B cell (primary cell): Measurements from ENCODE around the gene SINHCAF. TPM values are rescaled to one million over a fixed set of nuclear protein-coding genes. Genes with fewer than 3 reads are reported as not detected.

Experiments used
- ATAC-seq: fragments of 200-7000 bp; cut with Tn5 transposase; one replicate; pipeline ENCODE4 v1.10.0; 2021; ENCODE audit warnings: low read depth, mild to moderate bottlenecking, moderate number of reproducible peaks, moderate library complexity
- CTCF ChIA-PET: fragments of 350-600 bp; sonication (Branson Sonifier 250); formaldehyde crosslinking; loops from one replicate; lab custom pipeline; 2021; ENCODE audit warnings: antibody characterized with exemption, inconsistent platforms; lab: Charles Lee
- POLR2A ChIA-PET: fragments of 350-600 bp; sonication (Branson Sonifier 250); formaldehyde crosslinking; loops from one replicate; lab custom pipeline; 2021; ENCODE audit warnings: antibody characterized with exemption; lab: Charles Lee
- DNase-seq: peaks from one replicate; pipeline ENCODE4 v3.0.0; 2013
- H2AFZ ChIP-seq: 2 replicates; pipeline ENCODE4 v1.6.1; 2012; ENCODE audit warnings: mild to moderate bottlenecking, low read depth, low read length; ENCODE audit not compliant: insufficient read depth, poor library complexity, severe bottlenecking
- H3K27ac ChIP-seq, 2 donors: 1 replicate in 1 of 2; 2 replicates in 1 of 2; pipeline ENCODE4 v1.5.1; 2012 to 2013; ENCODE audit warnings: low read length in 2 of 2, mild to moderate bottlenecking in 2 of 2, moderate library complexity in 1 of 2
- H3K27me3 ChIP-seq, 4 experiments: fragments of 200-600 bp in 1 of 4; sonication (generic) in 1 of 4; replicated peaks in 1 of 4; 1 replicate in 2 of 4; 2 replicates in 2 of 4; pipeline versions ENCODE4 v1.6.1 to v1.7.0; 2013 to 2016; ENCODE audit warnings: low read length in 3 of 4, mild to moderate bottlenecking in 2 of 4, mixed read lengths in 1 of 4, moderate library complexity in 1 of 4; ENCODE audit not compliant: insufficient read depth in 4 of 4, control insufficient read depth in 3 of 4; ENCODE audit errors: control extremely low read depth in 1 of 4
- H3K36me3 ChIP-seq, 2 experiments: replicated peaks in 1 of 2; 1 replicate in 1 of 2; 2 replicates in 1 of 2; pipeline versions ENCODE4 v1.6.1 to v1.7.1; 2013; ENCODE audit warnings: low read length in 1 of 2; ENCODE audit not compliant: insufficient read depth in 2 of 2, control insufficient read depth in 1 of 2; ENCODE audit errors: control extremely low read depth in 1 of 2, extremely low read depth in 1 of 2
- H3K4me1 ChIP-seq, 2 donors: fragments of 200-600 bp in 1 of 2; sonication (generic) in 1 of 2; 1 replicate in 1 of 2; 2 replicates in 1 of 2; pipeline versions ENCODE4 v1.5.1 to v1.6.1; 2013 to 2017; ENCODE audit warnings: low read length in 2 of 2; ENCODE audit not compliant: control insufficient read depth in 2 of 2, insufficient read depth in 2 of 2
- H3K4me2 ChIP-seq: replicated peaks from 2 replicates; pipeline ENCODE3; 2012; ENCODE audit warnings: mild to moderate bottlenecking, low read depth, low read length; ENCODE audit not compliant: poor library complexity, severe bottlenecking
- H3K4me3 ChIP-seq, 5 experiments: fragments of 200-600 bp in 1 of 5; sonication (generic) in 1 of 5; 1 replicate in 3 of 5; 2 replicates in 2 of 5; pipeline versions ENCODE4 v1.5.1 to v1.7.0; 2011 to 2016; ENCODE audit warnings: low read length in 4 of 5, mild to moderate bottlenecking in 4 of 5, low read depth in 2 of 5, control low read depth in 1 of 5, moderate library complexity in 1 of 5; ENCODE audit not compliant: insufficient read depth in 1 of 5; ENCODE audit errors: control extremely low read depth in 1 of 5, extremely low read depth in 1 of 5
- H3K79me2 ChIP-seq: fragments of 200-600 bp; sonication (generic); one replicate; pipeline ENCODE4 v1.6.0; 2016; ENCODE audit warnings: low read length; ENCODE audit not compliant: control insufficient read depth, insufficient read depth
- H3K9ac ChIP-seq: fragments of 200-600 bp; sonication (generic); 2 replicates; pipeline ENCODE4 v1.6.1; 2017; ENCODE audit warnings: mild to moderate bottlenecking, low read length, moderate library complexity
- H3K9me3 ChIP-seq, 3 donors: one replicate each; pipeline versions ENCODE4 v1.6.1 to v1.7.1; 2013; ENCODE audit warnings: low read length in 2 of 3; ENCODE audit not compliant: control insufficient read depth in 2 of 3, insufficient read depth in 1 of 3; ENCODE audit errors: control extremely low read depth in 1 of 3
- H4K20me1 ChIP-seq: 2 replicates; pipeline ENCODE4 v1.6.0; 2012; ENCODE audit warnings: mild to moderate bottlenecking, low read length; ENCODE audit not compliant: insufficient read depth, control insufficient read depth, poor library complexity, severe bottlenecking
- H3K27ac Mint-ChIP-seq: one replicate; pipeline ENCODE4 v1.8.0; 2021; ENCODE audit warnings: mixed read lengths
- H3K27me3 Mint-ChIP-seq: one replicate; pipeline ENCODE4 v1.8.0; 2021; ENCODE audit warnings: mixed read lengths
- H3K4me1 Mint-ChIP-seq: one replicate; pipeline ENCODE4 v1.8.0; 2021; ENCODE audit warnings: mixed read lengths
- H3K4me3 Mint-ChIP-seq: one replicate; pipeline ENCODE4 v1.8.0; 2021; ENCODE audit warnings: mixed read lengths
- H3K9me3 Mint-ChIP-seq: one replicate; pipeline ENCODE4 v1.8.0; 2022; ENCODE audit warnings: mixed read lengths; ENCODE audit not compliant: insufficient read depth
- CTCF ChIP-seq: fragments of 200-600 bp; IDR thresholded peaks from one replicate; pipeline ENCODE4 v1.8.0; 2022; ENCODE audit warnings: antibody characterized with exemption, mild to moderate bottlenecking
- EZH2 ChIP-seq: IDR thresholded peaks from 2 replicates; pipeline ENCODE4 v1.6.1; 2012; ENCODE audit warnings: borderline replicate concordance, low read depth, mild to moderate bottlenecking, moderate library complexity, low read length; ENCODE audit not compliant: insufficient read depth, poor library complexity, severe bottlenecking
- WGBS: methylation state at CpG from one replicate; pipeline ENCODE4 v1.1.5; 2013; ENCODE audit warnings: missing lambda C conversion rate; ENCODE audit not compliant: insufficient coverage; 5-methylcytosine and 5-hydroxymethylcytosine counted together
- intact Hi-C: fragments of 100-400 bp; cut with micrococcal nuclease; formaldehyde crosslinking; loops from one replicate; pipeline ENCODE4 v1.10.0; 2022
- polyA plus RNA-seq: library from polyadenylated mRNA; depleted of rRNA; stranded (reverse); fragments of >200 nt; gene quantifications from 2 replicates; pipeline ENCODE4 v1.2.3, GENCODE V29; 2012
- total RNA-seq, 2 donors: library from RNA; stranded (reverse); fragments of 120-200 nt in 1 of 2; gene quantifications; 1 replicate in 1 of 2; 2 replicates in 1 of 2; pipeline versions ENCODE4 v1.2.3 to v1.2.4, GENCODE V29; 2013 to 2022

SINHCAF gene
- total and polyA plus RNA-seq, 2 donors (not counting 1 experiment from before 2014, with no cell fraction given) = 43.5 to 129 TPM

DNA sequence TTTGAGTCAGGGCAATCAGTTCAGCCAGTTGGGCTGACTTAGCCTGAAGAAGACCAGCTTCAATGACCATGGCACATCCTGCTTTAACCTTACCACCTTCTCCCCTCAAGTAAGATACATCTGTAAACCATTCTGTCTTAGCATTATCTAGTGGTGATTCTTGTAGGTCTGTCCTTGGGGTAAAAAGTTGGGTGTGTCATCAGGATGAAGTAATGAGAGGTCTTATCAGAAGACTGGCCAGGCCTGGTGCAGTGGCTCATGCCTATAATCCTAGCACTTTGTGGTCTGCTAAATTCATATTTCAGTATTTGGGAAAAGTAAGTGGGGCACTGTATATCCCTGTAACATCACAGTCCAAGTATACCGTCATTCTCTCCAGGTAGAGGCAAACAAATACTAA, 19.1 kb downstream of the SINHCAF start:
- H3K79me2 ChIP-seq = peaks cover 99% of the 10 kb centered on the region
- CTCF ChIA-PET = no interaction called here
- H3K9ac ChIP-seq = no peak overlapping the region
- H3K4me3 ChIP-seq = no peak overlapping the region
- H3K27me3 ChIP-seq = no peaks in the 10 kb centered on the region
- H3K27ac ChIP-seq = no peak overlapping the region
- whole genome bisulfite sequencing = no CpG with 5 or more reads among the region's 1 CpG
- ATAC-seq (no peak), DNase-seq (no peak)
- H3K4me1 ChIP-seq = peaks cover 0 to 3% of the 10 kb centered on the region in 2 donors
- H3K9me3 Mint-ChIP-seq = no peaks in the 10 kb centered on the region
- H4K20me1 ChIP-seq = peaks cover 68% of the 10 kb centered on the region
- no peak overlapping the region for H3K27ac Mint-ChIP-seq
- no peak overlapping the region for H3K4me2 ChIP-seq
- TF ChIP-seq CTCF = no peak
- TF ChIP-seq EZH2 = no peak
- H3K4me3 Mint-ChIP-seq = no peak overlapping the region
- POLR2A ChIA-PET = no interaction called here
- intact Hi-C loops = no loop called here
- H2AFZ ChIP-seq = no peak overlapping the region
- peaks cover 0 to 2% (median 0%) of the 10 kb centered on the region in 3 donors for H3K9me3 ChIP-seq
- H3K36me3 ChIP-seq = peaks cover 13 to 51% of the 10 kb centered on the region in 2 experiments
- peaks cover 57% of the 10 kb centered on the region for H3K4me1 Mint-ChIP-seq
- no peaks in the 10 kb centered on the region for H3K27me3 Mint-ChIP-seq

DNA sequence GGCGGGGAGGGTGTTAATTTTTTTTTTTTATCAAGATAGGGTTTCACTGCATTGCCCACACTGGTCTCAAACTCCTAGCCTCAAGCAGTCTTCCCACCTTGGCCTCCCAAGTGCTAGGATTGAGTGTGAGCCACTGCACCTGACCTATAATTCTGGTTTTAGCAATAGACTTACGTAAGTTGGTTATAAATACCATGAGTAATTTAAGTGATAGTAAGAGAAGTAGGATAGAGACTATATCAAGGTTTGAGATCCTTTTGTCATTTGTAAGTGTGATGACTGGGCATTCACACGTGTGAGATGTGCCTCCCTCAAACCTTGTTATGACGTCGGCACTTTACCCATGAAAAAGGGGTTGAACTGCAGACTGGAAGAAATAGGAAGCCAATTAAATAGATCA, 22.5 kb downstream of the SINHCAF start:
- DNase-seq (no peak), ATAC-seq (no peak)
- H2AFZ ChIP-seq = no peak overlapping the region
- intact Hi-C loops = loop anchor here (2.0 kb wide), 1 partner anchor 15 kb away; no protein-coding TSS in a partner anchor
- no peak overlapping the region for H3K4me2 ChIP-seq
- H3K36me3 ChIP-seq = peaks cover 13 to 46% of the 10 kb centered on the region in 2 experiments
- H3K9ac ChIP-seq = no peak overlapping the region
- peaks cover 95% of the 10 kb centered on the region for H3K79me2 ChIP-seq
- no peak for TF ChIP-seq CTCF
- no peak for TF ChIP-seq EZH2
- no peaks in the 10 kb centered on the region for H3K27me3 Mint-ChIP-seq
- 100% methylated on average over 3 of the region's 5 CpGs for WGBS
- peaks cover 67% of the 10 kb centered on the region for H3K4me1 Mint-ChIP-seq
- no peak overlapping the region for H3K27ac Mint-ChIP-seq
- H3K4me3 Mint-ChIP-seq = no peak overlapping the region
- H4K20me1 ChIP-seq = peaks cover 50% of the 10 kb centered on the region
- no peak overlapping the region for H3K27ac ChIP-seq
- no peaks in the 10 kb centered on the region for H3K9me3 ChIP-seq
- no peaks in the 10 kb centered on the region for H3K27me3 ChIP-seq
- CTCF ChIA-PET = no interaction called here
- peaks cover 19 to 22% of the 10 kb centered on the region in 2 donors for H3K4me1 ChIP-seq
- POLR2A ChIA-PET = no interaction called here
- H3K4me3 ChIP-seq = no peak overlapping the region
- no peaks in the 10 kb centered on the region for H3K9me3 Mint-ChIP-seq
